CD4-positive, CD25-positive, alpha-beta regulatory T cell (primary cell): ENCODE results near the gene TACSTD2. TPM values are rescaled to one million over a fixed set of nuclear protein-coding genes. Genes with fewer than 3 reads are reported as not detected.
"Not testable (repeated sequence)": the region's sequence is repeated elsewhere in the genome, so short reads cannot be mapped to it uniquely, and the experiment has no call there.

ENCODE experiments used
- ATAC-seq, 2 donors: fragments of 150-1000 bp; cut with Tn5 transposase; one replicate each; pipeline ENCODE4 v1.10.0; 2021; ENCODE audit warnings: low read depth in 2 of 2, moderate number of reproducible peaks in 2 of 2, moderate library complexity in 1 of 2
- DNase-seq, 3 donors: peaks; one replicate each; pipeline versions ENCODE4 v3.0.0 to v3.0.0-alpha.2; 2012 to 2022; ENCODE audit warnings: mixed read lengths in 1 of 3
- H3K27ac ChIP-seq: one replicate; pipeline ENCODE4 v1.7.0; 2013; ENCODE audit warnings: mild to moderate bottlenecking, low read length; ENCODE audit not compliant: insufficient read depth, poor library complexity, severe bottlenecking
- H3K27me3 ChIP-seq: one replicate; pipeline ENCODE4 v1.7.0; 2013; ENCODE audit warnings: low read length; ENCODE audit not compliant: control insufficient read depth, insufficient read depth
- H3K36me3 ChIP-seq: one replicate; pipeline ENCODE4 v1.7.0; 2013; ENCODE audit warnings: mild to moderate bottlenecking, low read length, moderate library complexity; ENCODE audit not compliant: control insufficient read depth, insufficient read depth
- H3K4me1 ChIP-seq: 2 replicates; pipeline ENCODE4 v1.7.0; 2013; ENCODE audit warnings: mild to moderate bottlenecking, low read length; ENCODE audit not compliant: insufficient read depth, control insufficient read depth, poor library complexity, severe bottlenecking
- H3K4me3 ChIP-seq: one replicate; pipeline ENCODE4 v1.7.0; 2013; ENCODE audit warnings: low read depth, mild to moderate bottlenecking, low read length, moderate library complexity
- H3K9me3 ChIP-seq, 2 experiments: 1 replicate in 1 of 2; 2 replicates in 1 of 2; pipeline ENCODE4 v1.7.0; 2013; ENCODE audit warnings: low read length in 2 of 2, mild to moderate bottlenecking in 1 of 2, moderate library complexity in 1 of 2; ENCODE audit not compliant: control insufficient read depth in 2 of 2
- H3K27ac Mint-ChIP-seq, 3 donors: one replicate each; pipeline ENCODE4 v1.8.0; 2020 to 2022; ENCODE audit warnings: mild to moderate bottlenecking in 3 of 3, mixed read lengths in 3 of 3, moderate library complexity in 2 of 3
- H3K27me3 Mint-ChIP-seq: one replicate; pipeline ENCODE4 v1.8.0; 2022; ENCODE audit warnings: mild to moderate bottlenecking, mixed read lengths
- H3K36me3 Mint-ChIP-seq: one replicate; pipeline ENCODE4 v1.8.0; 2020; ENCODE audit warnings: mixed read lengths
- H3K4me1 Mint-ChIP-seq, 4 donors: one replicate each; pipeline ENCODE4 v1.8.0; 2020 to 2022; ENCODE audit warnings: mixed read lengths in 4 of 4, mild to moderate bottlenecking in 1 of 4
- H3K4me3 Mint-ChIP-seq, 4 donors: one replicate each; pipeline ENCODE4 v1.8.0; 2020 to 2022; ENCODE audit warnings: mild to moderate bottlenecking in 4 of 4, mixed read lengths in 4 of 4, moderate library complexity in 3 of 4
- H3K9me3 Mint-ChIP-seq, 7 donors: one replicate each; pipeline ENCODE4 v1.8.0; 2020 to 2022; ENCODE audit warnings: mixed read lengths in 7 of 7, mild to moderate bottlenecking in 3 of 7, moderate library complexity in 2 of 7
- polyA plus RNA-seq, 4 donors: library from polyadenylated mRNA; unstranded; fragments of 300-500 nt; fragmentation: Illumina TruSeq; gene quantifications; one replicate each; pipeline ENCODE4 v1.2.3, GENCODE V29; 2021
- total RNA-seq: library from RNA; stranded (reverse); gene quantifications from one replicate; pipeline ENCODE4 v1.2.3, GENCODE V29; 2022

TACSTD2 gene, protein sequence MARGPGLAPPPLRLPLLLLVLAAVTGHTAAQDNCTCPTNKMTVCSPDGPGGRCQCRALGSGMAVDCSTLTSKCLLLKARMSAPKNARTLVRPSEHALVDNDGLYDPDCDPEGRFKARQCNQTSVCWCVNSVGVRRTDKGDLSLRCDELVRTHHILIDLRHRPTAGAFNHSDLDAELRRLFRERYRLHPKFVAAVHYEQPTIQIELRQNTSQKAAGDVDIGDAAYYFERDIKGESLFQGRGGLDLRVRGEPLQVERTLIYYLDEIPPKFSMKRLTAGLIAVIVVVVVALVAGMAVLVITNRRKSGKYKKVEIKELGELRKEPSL
- total RNA-seq: not detected
- polyA plus RNA-seq: under 1 TPM in 1 of 4 donors, not detected in 3; 0.07 TPM

DNA sequence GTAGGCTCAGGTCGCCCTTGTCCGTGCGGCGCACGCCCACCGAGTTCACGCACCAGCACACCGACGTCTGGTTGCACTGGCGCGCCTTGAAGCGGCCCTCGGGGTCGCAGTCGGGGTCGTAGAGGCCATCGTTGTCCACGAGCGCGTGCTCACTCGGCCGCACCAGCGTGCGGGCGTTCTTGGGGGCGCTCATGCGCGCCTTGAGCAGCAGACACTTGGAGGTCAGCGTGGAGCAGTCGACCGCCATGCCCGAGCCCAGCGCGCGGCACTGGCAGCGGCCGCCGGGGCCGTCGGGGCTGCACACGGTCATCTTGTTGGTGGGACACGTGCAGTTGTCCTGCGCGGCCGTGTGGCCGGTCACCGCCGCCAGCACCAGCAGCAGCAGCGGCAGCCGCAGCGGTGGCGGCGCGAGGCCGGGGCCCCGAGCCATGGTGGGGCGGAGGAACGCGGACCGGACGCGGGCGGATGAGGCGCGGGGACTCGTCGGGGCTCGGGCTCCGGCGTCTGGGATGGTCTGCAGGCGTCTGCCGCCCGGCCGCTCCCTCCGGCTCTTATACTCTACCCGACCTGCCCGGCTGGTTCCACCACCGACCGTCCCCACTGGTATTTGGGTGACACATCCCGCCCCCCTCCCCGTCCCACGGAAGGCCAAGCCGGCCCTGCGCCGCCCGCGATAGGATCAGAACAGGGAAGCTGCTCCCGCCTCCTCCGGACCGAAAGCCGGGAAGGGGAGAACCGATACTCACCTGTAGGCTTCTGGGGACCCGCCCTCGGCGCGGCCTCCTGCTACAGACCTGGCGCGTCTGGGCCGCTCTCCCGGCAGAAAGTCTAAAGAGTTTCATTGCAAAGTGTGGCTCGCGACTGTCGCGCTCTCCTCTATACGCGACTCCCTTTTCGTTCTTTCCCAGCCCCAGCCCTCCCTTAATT, at the start of gene TACSTD2:
TSS of gene TACSTD2 (minus strand) at position 526 of the 927 bp plus-strand sequence. CDS start at position 430, 96 bp downstream.
- H3K4me1 ChIP-seq: peaks cover 17% of the 10 kb centered on the region
- Mint-ChIP-seq H3K4me3 (peak within 1 kb of the TSS in 3 of 4 donors; percentile 41 to 67 (median 45)), H3K4me1 (peaks cover 11 to 34% (median 24%) of the 10 kb centered on the region in 4 donors), H3K9me3 (peaks cover 0 to 5% (median 0%) of the 10 kb centered on the region in 7 donors), H3K27me3 (peaks cover 69% of the 10 kb centered on the region), H3K27ac (no peak within 1 kb of the TSS), H3K36me3 (no peaks in the 10 kb centered on the region)
- peaks cover 31% of the 10 kb centered on the region for H3K27me3 ChIP-seq
- H3K9me3 ChIP-seq: no peaks in the 10 kb centered on the region
- no peak for ATAC-seq
- H3K27ac ChIP-seq: no peak within 1 kb of the TSS
- H3K36me3 ChIP-seq: no peaks in the 10 kb centered on the region
- no peak within 1 kb of the TSS for H3K4me3 ChIP-seq
- no peak for DNase-seq

DNA sequence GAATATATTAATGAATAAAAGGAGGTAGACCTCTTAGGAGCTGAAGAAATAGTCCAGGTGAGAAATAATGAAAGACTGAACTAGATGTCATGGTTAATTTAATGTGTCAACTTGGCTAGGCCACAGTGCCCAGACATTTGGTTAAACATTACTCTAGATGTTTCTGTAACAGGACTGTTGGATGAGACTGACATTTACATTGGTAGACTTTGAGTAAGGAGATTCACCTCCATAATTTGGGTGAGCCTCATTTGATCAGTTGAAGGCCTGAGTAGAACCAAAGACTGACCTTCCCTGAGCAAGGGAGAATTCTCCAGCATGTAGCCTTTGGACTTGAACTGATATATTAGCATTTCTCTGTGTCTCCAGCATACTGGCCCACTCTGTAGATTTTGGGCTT, 49.2 kb upstream of the TACSTD2 start:
- H3K4me1 Mint-ChIP-seq: peaks cover 0 to 8% (median 0%) of the 10 kb centered on the region in 4 donors
- H3K36me3 Mint-ChIP-seq: no peaks in the 10 kb centered on the region
- no peak for DNase-seq
- peaks cover 23% of the 10 kb centered on the region for H3K27me3 Mint-ChIP-seq
- no peak for ATAC-seq
- no peak overlapping the region for H3K4me3 Mint-ChIP-seq
- no peak overlapping the region for H3K27ac ChIP-seq
- H3K9me3 ChIP-seq: no peaks in the 10 kb centered on the region
- peaks cover 8% of the 10 kb centered on the region for H3K27me3 ChIP-seq
- H3K9me3 Mint-ChIP-seq: peaks cover 0 to 5% (median 0%) of the 10 kb centered on the region in 7 donors
- no peak overlapping the region for H3K4me3 ChIP-seq
- no peak overlapping the region for H3K27ac Mint-ChIP-seq
- H3K36me3 ChIP-seq: no peaks in the 10 kb centered on the region
- H3K4me1 ChIP-seq: no peaks in the 10 kb centered on the region

DNA sequence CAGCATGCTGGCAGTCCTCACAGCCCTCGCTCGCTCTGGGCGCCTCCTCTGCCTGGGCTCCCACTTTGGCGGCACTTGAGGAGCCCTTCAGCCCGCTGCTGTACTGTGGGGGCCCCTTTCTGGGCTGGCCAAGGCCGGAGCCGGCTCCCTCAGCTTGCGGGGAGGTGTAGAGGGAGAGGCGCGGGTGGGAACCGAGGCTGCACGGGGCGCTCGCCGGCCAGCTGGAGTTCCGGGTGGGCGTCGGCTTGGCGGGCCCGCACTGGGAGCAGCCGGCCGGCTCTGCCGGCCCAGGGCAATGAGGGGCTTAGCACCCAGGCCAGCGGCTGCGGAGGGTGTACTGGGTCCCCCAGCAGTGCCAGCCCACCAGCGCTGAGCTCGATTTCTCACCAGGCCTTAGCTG, 46.2 kb upstream of the TACSTD2 start:
- H3K4me3 Mint-ChIP-seq, H3K9me3 Mint-ChIP-seq, H3K9me3 ChIP-seq, H3K36me3 Mint-ChIP-seq, H3K4me1 Mint-ChIP-seq, DNase-seq, H3K4me1 ChIP-seq, H3K4me3 ChIP-seq, ATAC-seq, H3K27me3 ChIP-seq, H3K27ac Mint-ChIP-seq, H3K27ac ChIP-seq, H3K36me3 ChIP-seq: not testable (repeated sequence)
- H3K27me3 Mint-ChIP-seq: peaks cover 17% of the 10 kb centered on the region

GRCh38 chr1:58622571-58622970, 45.5 kb upstream of the TACSTD2 start:
- DNase-seq: no peak
- peaks cover 0 to 8% (median 4%) of the 10 kb centered on the region in 4 donors for H3K4me1 Mint-ChIP-seq
- H3K27ac Mint-ChIP-seq: peak overlapping the region in 1 of 3 donors; percentile 11
- H3K4me1 ChIP-seq: no peaks in the 10 kb centered on the region
- H3K27me3 ChIP-seq: no peaks in the 10 kb centered on the region
- peaks cover 15% of the 10 kb centered on the region for H3K27me3 Mint-ChIP-seq
- no peaks in the 10 kb centered on the region for H3K9me3 ChIP-seq
- no peak overlapping the region for H3K4me3 Mint-ChIP-seq
- H3K27ac ChIP-seq: no peak overlapping the region
- no peaks in the 10 kb centered on the region for H3K36me3 ChIP-seq
- ATAC-seq: no peak
- peaks cover 0 to 1% (median 0%) of the 10 kb centered on the region in 7 donors for H3K9me3 Mint-ChIP-seq
- no peak overlapping the region for H3K4me3 ChIP-seq
- H3K36me3 Mint-ChIP-seq: no peaks in the 10 kb centered on the region

DNA sequence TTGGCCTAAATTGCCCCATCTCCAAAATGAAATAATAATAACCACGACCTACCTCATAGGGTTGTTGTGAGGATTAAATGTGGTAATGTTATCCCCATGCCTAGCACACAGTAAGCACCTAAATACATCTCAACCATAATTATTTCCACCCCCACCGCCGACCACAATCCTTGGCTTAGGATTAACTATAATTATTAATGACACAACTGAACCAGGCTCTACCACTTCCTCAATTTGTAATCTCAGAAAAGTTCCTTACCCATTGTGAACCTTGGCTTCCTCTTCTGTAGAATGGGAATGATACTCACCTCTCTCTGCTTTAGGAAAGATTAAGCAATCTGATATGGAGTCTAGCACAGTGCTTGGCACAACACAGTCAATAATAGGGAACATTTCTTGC, 44.3 kb upstream of the TACSTD2 start:
- DNase-seq (no peak), ATAC-seq (no peak)
- Histone ChIP-seq H3K36me3 (no peaks in the 10 kb centered on the region), H3K4me3 (no peak overlapping the region), H3K27ac (no peak overlapping the region), H3K4me1 (no peaks in the 10 kb centered on the region), H3K9me3 (no peaks in the 10 kb centered on the region), H3K27me3 (no peaks in the 10 kb centered on the region)
- Mint-ChIP-seq H3K27me3 (peaks cover 9% of the 10 kb centered on the region), H3K9me3 (peaks cover 0 to 5% (median 0%) of the 10 kb centered on the region in 7 donors), H3K4me1 (peaks cover 0 to 8% (median 4%) of the 10 kb centered on the region in 4 donors), H3K27ac (peak overlapping the region in 1 of 3 donors; percentile 42), H3K4me3 (no peak overlapping the region), H3K36me3 (no peaks in the 10 kb centered on the region)

- Histone ChIP-seq H3K27ac (no peak overlapping the region), H3K27me3 (no peaks in the 10 kb centered on the region), H3K9me3 (no peaks in the 10 kb centered on the region), H3K36me3 (no peaks in the 10 kb centered on the region), H3K4me1 (no peaks in the 10 kb centered on the region), H3K4me3 (no peak overlapping the region)
- Mint-ChIP-seq H3K4me1 (peaks cover 0 to 8% (median 4%) of the 10 kb centered on the region in 4 donors), H3K27me3 (peaks cover 6% of the 10 kb centered on the region), H3K4me3 (no peak overlapping the region), H3K9me3 (peaks cover 0 to 5% (median 0%) of the 10 kb centered on the region in 7 donors), H3K27ac (no peak overlapping the region), H3K36me3 (no peaks in the 10 kb centered on the region)
- ATAC-seq (no peak), DNase-seq (no peak)
Measured at GRCh38 chr1:58620926-58621325, 43.9 kb upstream of the TACSTD2 start.

- Mint-ChIP-seq H3K4me3 (no peak overlapping the region), H3K4me1 (peaks cover 0 to 5% (median 3%) of the 10 kb centered on the region in 4 donors)
Measured at GRCh38 chr1:58620259-58620658, 43.2 kb upstream of the TACSTD2 start.

More at GRCh38 chr1:58620259-58620658, 43.2 kb upstream of the TACSTD2 start:
- Histone ChIP-seq H3K27me3 (no peaks in the 10 kb centered on the region), H3K4me3 (no peak overlapping the region), H3K27ac (no peak overlapping the region), H3K36me3 (no peaks in the 10 kb centered on the region), H3K4me1 (no peaks in the 10 kb centered on the region), H3K9me3 (no peaks in the 10 kb centered on the region)
- peak in 1 of 3 donors; percentile 10 for DNase-seq
- peaks cover 0 to 5% (median 0%) of the 10 kb centered on the region in 7 donors for H3K9me3 Mint-ChIP-seq
- no peak overlapping the region for H3K27ac Mint-ChIP-seq
- H3K36me3 Mint-ChIP-seq: no peaks in the 10 kb centered on the region
- peaks cover 8% of the 10 kb centered on the region for H3K27me3 Mint-ChIP-seq
- ATAC-seq: no peak
